ENCODE data around the gene SCAMP1. TPM values are rescaled to one million over a fixed set of nuclear protein-coding genes. Genes with fewer than 3 reads are reported as not detected.

SCAMP1 gene
- total RNA-seq, 1 experiment from 2014 or later: 43.8 TPM

- CTCF ChIA-PET: interaction anchor here (1.5 kb wide), 1 partner anchor 427 kb away, joined by 3 read pairs; no protein-coding TSS in a partner anchor
- no peaks in the 10 kb centered on the region for H3K27me3 Mint-ChIP-seq (ENCODE audit: low read depth)
- H3K27ac Mint-ChIP-seq: no peak overlapping the region
- POLR2A ChIA-PET: no interaction called here
- DNase-seq (ENCODE audit: low spot score) (no peak), ATAC-seq (no peak)
- H3K4me1 Mint-ChIP-seq: no peaks in the 10 kb centered on the region
- H3K9me3 Mint-ChIP-seq: no peaks in the 10 kb centered on the region
- no peak overlapping the region for H3K4me3 Mint-ChIP-seq
- TF ChIP-seq JAZF1 (CRISPR knock-in tag; IDR thresholded peaks at IDR 0.05): no peak
- no peak for TF ChIP-seq EMX1 (CRISPR knock-in tag; IDR thresholded peaks at IDR 0.05)
- no peak for TF ChIP-seq HMGXB4 (CRISPR knock-in tag; IDR thresholded peaks at IDR 0.05)
- no peak for TF ChIP-seq OVOL2 (CRISPR knock-in tag; IDR thresholded peaks at IDR 0.05; ENCODE audit: borderline replicate concordance)
- TF ChIP-seq ZNF232 (CRISPR knock-in tag; IDR thresholded peaks at IDR 0.05): no peak
- no peak for TF ChIP-seq E2F5 (CRISPR knock-in tag; IDR thresholded peaks at IDR 0.05)
- no peak for TF ChIP-seq ERG (CRISPR knock-in tag; IDR thresholded peaks at IDR 0.05)
- no peak for TF ChIP-seq SOX15 (CRISPR knock-in tag; IDR thresholded peaks at IDR 0.05)
- TF ChIP-seq NR1H2 (CRISPR knock-in tag; IDR thresholded peaks at IDR 0.05): no peak
- no peak for TF ChIP-seq KAT7 (CRISPR knock-in tag; IDR thresholded peaks at IDR 0.05; ENCODE audit: borderline replicate concordance)
- no peak for TF ChIP-seq NR2C2 (CRISPR knock-in tag; IDR thresholded peaks at IDR 0.05)
- H3K36me3 Mint-ChIP-seq: no peaks in the 10 kb centered on the region
Measured at GRCh38 chr5:78472469-78473106, 112.2 kb downstream of the SCAMP1 start.

- no peak overlapping the region for H3K27ac Mint-ChIP-seq
- POLR2A ChIA-PET: no interaction called here
- DNase-seq (ENCODE audit: low spot score): no peak
- no peak for ATAC-seq
- no peaks in the 10 kb centered on the region for H3K4me1 Mint-ChIP-seq
- CTCF ChIA-PET: interaction anchor here (0.7 to 1.5 kb wide), 2 partner anchors 60 to 426 kb away, joined by 3 to 4 read pairs; no protein-coding TSS in a partner anchor
- H3K4me3 Mint-ChIP-seq: no peak overlapping the region
- no peaks in the 10 kb centered on the region for H3K27me3 Mint-ChIP-seq (ENCODE audit: low read depth)
- H3K36me3 Mint-ChIP-seq: no peaks in the 10 kb centered on the region
- H3K9me3 Mint-ChIP-seq: no peaks in the 10 kb centered on the region
- TF ChIP-seq CREB1 (CRISPR knock-in tag; IDR thresholded peaks at IDR 0.05) (no peak), USF2 (CRISPR knock-in tag; IDR thresholded peaks at IDR 0.05) (no peak), TEAD1 (CRISPR knock-in tag; IDR thresholded peaks at IDR 0.05) (no peak), ZNF512 (CRISPR knock-in tag; IDR thresholded peaks at IDR 0.05; ENCODE audit: borderline replicate concordance) (no peak), ZNF263 (CRISPR knock-in tag; IDR thresholded peaks at IDR 0.05; ENCODE audit: low read depth) (no peak), ZNF281 (CRISPR knock-in tag; IDR thresholded peaks at IDR 0.05) (no peak), ZBTB43 (CRISPR knock-in tag; IDR thresholded peaks at IDR 0.05) (no peak), SMAD4 (CRISPR knock-in tag; IDR thresholded peaks at IDR 0.05) (no peak), GRHL2 (CRISPR knock-in tag; IDR thresholded peaks at IDR 0.05; ENCODE audit: insufficient replicate concordance, severe bottlenecking) (no peak), ZNF425 (CRISPR knock-in tag; conservative IDR thresholded peaks at IDR 0.05) (no peak), MXD4 (CRISPR knock-in tag; IDR thresholded peaks at IDR 0.05; ENCODE audit: borderline replicate concordance) (no peak), CREM (CRISPR knock-in tag; IDR thresholded peaks at IDR 0.05) (no peak), OVOL2 (CRISPR knock-in tag; IDR thresholded peaks at IDR 0.05; ENCODE audit: borderline replicate concordance) (no peak)
Measured at GRCh38 chr5:78473751-78474150, 113.3 kb downstream of the SCAMP1 start.

Measured in WTC11 (cell line).